ENCODE measurements around the gene NCOA1.

The NCOA1 gene

DNA sequence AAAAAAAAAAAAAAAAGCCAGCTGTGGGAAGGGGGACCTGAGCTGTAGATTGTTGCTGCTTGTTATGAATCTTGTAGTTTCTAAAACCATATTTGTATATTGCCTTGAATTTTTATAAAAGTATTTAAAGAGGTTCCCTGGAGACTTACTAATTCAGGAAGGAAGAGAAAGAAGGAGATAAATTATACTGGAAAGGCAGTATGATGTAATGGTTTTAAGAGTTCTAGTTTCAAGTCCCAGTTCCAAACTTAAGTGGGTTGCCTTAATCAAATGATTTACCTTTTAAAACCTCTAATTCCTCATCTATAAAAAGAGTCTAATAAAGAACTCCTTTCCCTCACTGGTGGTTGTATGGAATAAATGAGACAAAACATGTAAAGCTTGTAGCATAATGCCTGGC lies 240.0 kb downstream of the NCOA1 start:
- no peak for TF ChIP-seq CTCF (IDR thresholded peaks at IDR 0.05; ENCODE audit: low read depth, low read length, poor library complexity, severe bottlenecking)
- TF ChIP-seq EZH2phosphoT487 (IDR thresholded peaks at IDR 0.05; ENCODE audit: borderline replicate concordance, low read length): no peak
- Histone ChIP-seq H3K36me3 (ENCODE audit: control insufficient read depth, low read length) (no peaks in the 10 kb centered on the region), H3K27me3 (ENCODE audit: control insufficient read depth, low read length) (no peaks in the 10 kb centered on the region), H3K4me2 (ENCODE audit: low read length) (no peak overlapping the region), H3K79me2 (ENCODE audit: control insufficient read depth, low read length) (no peaks in the 10 kb centered on the region), H3K4me1 (ENCODE audit: control insufficient read depth, low read length) (peaks cover 1% of the 10 kb centered on the region), H4K20me1 (ENCODE audit: control insufficient read depth, insufficient read depth, low read depth, low read length) (no peaks in the 10 kb centered on the region), H3K9me3 (ENCODE audit: control insufficient read depth, insufficient read depth, low read length) (no peaks in the 10 kb centered on the region), H3K9me2 (replicated peaks; ENCODE audit: control insufficient read depth, low read length) (no peaks in the 10 kb centered on the region), H3K27ac (ENCODE audit: low read depth, low read length) (no peak overlapping the region), H3K4me3 (ENCODE audit: low read length) (no peak overlapping the region), H3F3A (ENCODE audit: control insufficient read depth, insufficient read depth) (no peaks in the 10 kb centered on the region)

DNA sequence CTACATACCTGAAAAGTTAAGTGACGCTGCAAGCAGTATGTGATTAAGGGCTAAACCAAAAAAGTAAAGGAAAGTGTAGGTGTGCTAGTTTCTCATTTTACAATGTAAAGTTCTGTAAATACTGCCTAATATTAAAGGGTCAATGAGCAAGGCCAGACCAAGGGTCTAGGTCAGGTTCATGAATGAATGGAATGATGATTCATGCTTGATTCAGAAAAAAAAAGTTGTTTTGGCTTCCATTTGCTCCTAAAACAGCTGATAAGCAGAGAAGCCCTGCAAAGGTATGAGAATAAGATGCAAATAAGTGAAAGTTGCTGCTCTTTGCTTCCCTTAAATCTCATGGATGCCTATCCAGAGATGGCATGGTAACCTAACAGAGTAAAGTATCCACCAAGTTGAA lies 240.9 kb downstream of the NCOA1 start:
- no peaks in the 10 kb centered on the region for H3K79me2 ChIP-seq (ENCODE audit: control insufficient read depth, low read length)
- H3K27ac ChIP-seq (ENCODE audit: low read depth, low read length): no peak overlapping the region
- no peaks in the 10 kb centered on the region for H3K36me3 ChIP-seq (ENCODE audit: control insufficient read depth, low read length)
- H3F3A ChIP-seq (ENCODE audit: control insufficient read depth, insufficient read depth): no peaks in the 10 kb centered on the region
- TF ChIP-seq EZH2phosphoT487 (IDR thresholded peaks at IDR 0.05; ENCODE audit: borderline replicate concordance, low read length) (no peak), CTCF (IDR thresholded peaks at IDR 0.05; ENCODE audit: low read depth, low read length, poor library complexity, severe bottlenecking) (no peak)
- no peaks in the 10 kb centered on the region for H3K9me3 ChIP-seq (ENCODE audit: control insufficient read depth, insufficient read depth, low read length)
- H3K4me3 ChIP-seq (ENCODE audit: low read length): no peak overlapping the region
- no peaks in the 10 kb centered on the region for H4K20me1 ChIP-seq (ENCODE audit: control insufficient read depth, insufficient read depth, low read depth, low read length)
- no peaks in the 10 kb centered on the region for H3K27me3 ChIP-seq (ENCODE audit: control insufficient read depth, low read length)
- no peaks in the 10 kb centered on the region for H3K9me2 ChIP-seq (replicated peaks; ENCODE audit: control insufficient read depth, low read length)
- H3K4me2 ChIP-seq (ENCODE audit: low read length): no peak overlapping the region
- H3K4me1 ChIP-seq (ENCODE audit: control insufficient read depth, low read length): no peaks in the 10 kb centered on the region

- no peaks in the 10 kb centered on the region for H3K79me2 ChIP-seq (ENCODE audit: control insufficient read depth, low read length)
- H4K20me1 ChIP-seq (ENCODE audit: control insufficient read depth, insufficient read depth, low read depth, low read length): no peaks in the 10 kb centered on the region
These were observed 243.7 kb downstream of the NCOA1 start for GRCh38 chr2:24734741-24735140.

More at GRCh38 chr2:24734741-24735140, 243.7 kb downstream of the NCOA1 start:
- no peaks in the 10 kb centered on the region for H3K36me3 ChIP-seq (ENCODE audit: control insufficient read depth, low read length)
- H3K9me2 ChIP-seq (replicated peaks; ENCODE audit: control insufficient read depth, low read length): no peaks in the 10 kb centered on the region
- no peak for TF ChIP-seq CTCF (IDR thresholded peaks at IDR 0.05; ENCODE audit: low read depth, low read length, poor library complexity, severe bottlenecking)
- no peak for TF ChIP-seq EZH2phosphoT487 (IDR thresholded peaks at IDR 0.05; ENCODE audit: borderline replicate concordance, low read length)
- no peaks in the 10 kb centered on the region for H3F3A ChIP-seq (ENCODE audit: control insufficient read depth, insufficient read depth)
- no peaks in the 10 kb centered on the region for H3K27me3 ChIP-seq (ENCODE audit: control insufficient read depth, low read length)
- no peak overlapping the region for H3K4me2 ChIP-seq (ENCODE audit: low read length)
- H3K27ac ChIP-seq (ENCODE audit: low read depth, low read length): no peak overlapping the region
- no peaks in the 10 kb centered on the region for H3K9me3 ChIP-seq (ENCODE audit: control insufficient read depth, insufficient read depth, low read length)
- no peak overlapping the region for H3K4me3 ChIP-seq (ENCODE audit: low read length)
- H3K4me1 ChIP-seq (ENCODE audit: control insufficient read depth, low read length): no peaks in the 10 kb centered on the region
